ENCODE measurements around the gene CCDC194. TPM values are rescaled to one million over a fixed set of nuclear protein-coding genes. Genes with fewer than 3 reads are reported as not detected.

The CCDC194 gene, protein sequence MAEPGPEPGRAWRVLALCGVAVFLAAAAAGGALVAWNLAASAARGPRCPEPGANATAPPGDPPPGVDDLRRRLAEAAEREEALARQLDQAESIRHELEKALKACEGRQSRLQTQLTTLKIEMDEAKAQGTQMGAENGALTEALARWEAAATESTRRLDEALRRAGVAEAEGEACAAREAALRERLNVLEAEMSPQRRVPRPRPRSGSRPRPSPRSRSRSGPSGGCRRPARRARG
- not detected in 2 replicates for total RNA-seq
- long read RNA-seq = 0 reads

GRCh38 chr19:17393914-17394313 lies at the start of gene CCDC194:
Gene CCDC194, minus strand, starts transcription at chr19:17394196. Its CDS starts 38 bp downstream, at chr19:17394158.
- H3K9me3 Mint-ChIP-seq = no peaks in the 10 kb centered on the region
- TF ChIP-seq, protein P1, sequence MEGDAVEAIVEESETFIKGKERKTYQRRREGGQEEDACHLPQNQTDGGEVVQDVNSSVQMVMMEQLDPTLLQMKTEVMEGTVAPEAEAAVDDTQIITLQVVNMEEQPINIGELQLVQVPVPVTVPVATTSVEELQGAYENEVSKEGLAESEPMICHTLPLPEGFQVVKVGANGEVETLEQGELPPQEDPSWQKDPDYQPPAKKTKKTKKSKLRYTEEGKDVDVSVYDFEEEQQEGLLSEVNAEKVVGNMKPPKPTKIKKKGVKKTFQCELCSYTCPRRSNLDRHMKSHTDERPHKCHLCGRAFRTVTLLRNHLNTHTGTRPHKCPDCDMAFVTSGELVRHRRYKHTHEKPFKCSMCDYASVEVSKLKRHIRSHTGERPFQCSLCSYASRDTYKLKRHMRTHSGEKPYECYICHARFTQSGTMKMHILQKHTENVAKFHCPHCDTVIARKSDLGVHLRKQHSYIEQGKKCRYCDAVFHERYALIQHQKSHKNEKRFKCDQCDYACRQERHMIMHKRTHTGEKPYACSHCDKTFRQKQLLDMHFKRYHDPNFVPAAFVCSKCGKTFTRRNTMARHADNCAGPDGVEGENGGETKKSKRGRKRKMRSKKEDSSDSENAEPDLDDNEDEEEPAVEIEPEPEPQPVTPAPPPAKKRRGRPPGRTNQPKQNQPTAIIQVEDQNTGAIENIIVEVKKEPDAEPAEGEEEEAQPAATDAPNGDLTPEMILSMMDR (conservative IDR thresholded peaks at IDR 0.05) = no peak
- no peak for DNase-seq (ENCODE audit: low read depth, low spot score)
- peaks cover 15% of the 10 kb centered on the region for H3K27me3 Mint-ChIP-seq (ENCODE audit: low read depth)
- H3K27ac Mint-ChIP-seq (ENCODE audit: unreplicated experiment) = no peak within 1 kb of the TSS
- H3K4me1 Mint-ChIP-seq = peaks cover 14% of the 10 kb centered on the region
- H3K4me3 Mint-ChIP-seq = peak within 1 kb of the TSS; percentile 71
- H3K36me3 Mint-ChIP-seq (ENCODE audit: low read depth) = no peaks in the 10 kb centered on the region

GRCh38 chr19:17441241-17442021 lies 47.4 kb upstream of the CCDC194 start:
- Mint-ChIP-seq H3K36me3 (ENCODE audit: low read depth) (peaks cover 3% of the 10 kb centered on the region), H3K27ac (ENCODE audit: unreplicated experiment) (no peak overlapping the region), H3K4me3 (peak overlapping the region; percentile 31), H3K27me3 (ENCODE audit: low read depth) (peaks cover 5% of the 10 kb centered on the region), H3K4me1 (peaks cover 7% of the 10 kb centered on the region), H3K9me3 (no peaks in the 10 kb centered on the region)
- peak; percentile 31 for DNase-seq (ENCODE audit: low read depth, low spot score)
- TF ChIP-seq, protein P1 (conservative IDR thresholded peaks at IDR 0.05) = peak; percentile 66

DNA sequence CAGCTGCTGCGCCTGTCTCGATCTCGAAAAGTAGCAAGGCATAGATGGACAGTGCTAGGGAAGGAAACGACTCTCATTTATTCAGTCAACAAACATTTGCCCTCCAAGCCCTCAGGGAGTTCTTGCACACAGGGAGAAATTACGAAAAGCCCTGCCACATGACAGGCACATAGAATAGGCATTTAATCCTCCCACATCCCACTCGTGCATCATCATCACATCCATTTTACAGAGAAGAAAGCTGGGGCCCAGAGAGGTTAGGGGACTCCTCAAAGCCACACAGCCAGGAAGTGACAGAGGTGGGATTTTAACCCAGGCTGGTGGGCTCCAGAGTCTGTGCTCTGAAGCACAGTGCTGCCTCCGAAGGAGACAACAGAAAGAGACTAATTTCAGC lies 42.9 kb upstream of the CCDC194 start:
- Mint-ChIP-seq H3K36me3 (ENCODE audit: low read depth) (peaks cover 3% of the 10 kb centered on the region), H3K27ac (ENCODE audit: unreplicated experiment) (no peak overlapping the region), H3K4me1 (peaks cover 7% of the 10 kb centered on the region), H3K4me3 (no peak overlapping the region), H3K27me3 (ENCODE audit: low read depth) (peaks cover 5% of the 10 kb centered on the region), H3K9me3 (no peaks in the 10 kb centered on the region)
- no peak for DNase-seq (ENCODE audit: low read depth, low spot score)
- TF ChIP-seq, protein P1 (conservative IDR thresholded peaks at IDR 0.05) = no peak

GRCh38 chr19:17436094-17436873 lies 42.3 kb upstream of the CCDC194 start:
- H3K4me3 Mint-ChIP-seq = no peak overlapping the region
- H3K36me3 Mint-ChIP-seq (ENCODE audit: low read depth) = peaks cover 1% of the 10 kb centered on the region
- DNase-seq (ENCODE audit: low read depth, low spot score) = no peak
- no peak overlapping the region for H3K27ac Mint-ChIP-seq (ENCODE audit: unreplicated experiment)
- H3K4me1 Mint-ChIP-seq = peaks cover 1% of the 10 kb centered on the region
- H3K9me3 Mint-ChIP-seq = no peaks in the 10 kb centered on the region
- TF ChIP-seq, protein P1 (conservative IDR thresholded peaks at IDR 0.05) = no peak
- H3K27me3 Mint-ChIP-seq (ENCODE audit: low read depth) = peaks cover 1% of the 10 kb centered on the region

DNA sequence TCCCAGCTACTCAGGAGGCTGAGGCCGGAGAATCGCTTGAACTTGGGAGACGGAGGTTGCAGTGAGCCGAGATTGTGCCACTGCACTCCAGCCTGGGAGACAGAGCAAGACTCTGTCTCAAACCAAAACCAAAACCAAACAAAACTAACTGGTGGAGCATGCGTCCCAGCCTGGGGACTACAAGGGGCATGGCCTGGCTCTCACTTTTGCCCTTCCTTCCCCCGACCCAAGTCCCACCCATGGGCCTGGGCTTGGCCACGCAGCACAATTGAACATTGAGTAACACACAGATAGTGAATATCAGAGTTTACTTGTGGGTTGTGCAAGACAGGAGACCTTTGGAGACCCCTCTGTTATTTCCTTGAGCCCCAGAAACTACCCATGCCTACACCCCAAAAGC lies 41.2 kb upstream of the CCDC194 start:
- TF ChIP-seq, protein P1 (conservative IDR thresholded peaks at IDR 0.05) = no peak
- Mint-ChIP-seq H3K4me1 (no peaks in the 10 kb centered on the region), H3K27ac (ENCODE audit: unreplicated experiment) (no peak overlapping the region), H3K27me3 (ENCODE audit: low read depth) (no peaks in the 10 kb centered on the region), H3K4me3 (no peak overlapping the region), H3K9me3 (no peaks in the 10 kb centered on the region), H3K36me3 (ENCODE audit: low read depth) (no peaks in the 10 kb centered on the region)
- DNase-seq (ENCODE audit: low read depth, low spot score) = no peak
